HepG2 (cell line): ENCODE data around the gene EPB41L4A. TPM values are rescaled to one million over a fixed set of nuclear protein-coding genes. Genes with fewer than 3 reads are reported as not detected.

Experiments
- AGO1 ChIP-seq: fragments of 200-400 bp; formaldehyde crosslinking; IDR thresholded peaks from 2 replicates; pipeline ENCODE4 v1.6.1; 2017; ENCODE audit warnings: mild to moderate bottlenecking, low read depth, low read length, moderate library complexity; ENCODE audit not compliant: poor library complexity, severe bottlenecking
- ARHGAP35 ChIP-seq: sonication (generic); formaldehyde crosslinking; IDR thresholded peaks from 2 replicates; pipeline ENCODE4 v1.9.0; 2022; ENCODE audit warnings: mild to moderate bottlenecking, inconsistent platforms, moderate library complexity, missing genetic modification reagents, borderline replicate concordance
- ATRX ChIP-seq: sonication (generic); formaldehyde crosslinking; IDR thresholded peaks from 2 replicates; pipeline ENCODE4 v1.4.0; 2020; ENCODE audit warnings: missing genetic modification reagents, borderline replicate concordance
- CREB1 ChIP-seq, 2 experiments: fragments of 450-650 bp in 1 of 2; IDR thresholded peaks; 2 replicates each; pipeline ENCODE4 v1.6.1; 2016 to 2017; ENCODE audit warnings: control low read depth in 1 of 2, mild to moderate bottlenecking in 1 of 2, missing compliant biosample characterization in 1 of 2, missing genetic modification characterization in 1 of 2
- E2F2 ChIP-seq: sonication (generic); formaldehyde crosslinking; IDR thresholded peaks from 2 replicates; pipeline ENCODE4 v1.4.0; 2020; ENCODE audit warnings: missing genetic modification reagents, borderline replicate concordance
- HNRNPK ChIP-seq: fragments of 200-400 bp; formaldehyde crosslinking; IDR thresholded peaks from 2 replicates; pipeline ENCODE4 v1.6.1; 2018; ENCODE audit warnings: low read length, low read depth, moderate library complexity, mild to moderate bottlenecking; ENCODE audit not compliant: poor library complexity, severe bottlenecking
- PHF20 ChIP-seq: sonication (generic); formaldehyde crosslinking; IDR thresholded peaks from 2 replicates; pipeline ENCODE4 v1.5.0; 2020; ENCODE audit warnings: mild to moderate bottlenecking, missing genetic modification reagents
- SNAPC4 ChIP-seq: sonication (generic); formaldehyde crosslinking; IDR thresholded peaks from 2 replicates; pipeline ENCODE4 v1.4.0; 2020; ENCODE audit warnings: mild to moderate bottlenecking, missing genetic modification reagents
- THAP8 ChIP-seq: sonication (generic); formaldehyde crosslinking; IDR thresholded peaks from 2 replicates; pipeline ENCODE4 v1.5.1; 2020; ENCODE audit warnings: missing genetic modification reagents, mild to moderate bottlenecking, borderline replicate concordance
- TRIM24 ChIP-seq: sonication (generic); formaldehyde crosslinking; IDR thresholded peaks from 2 replicates; pipeline ENCODE4 v1.8.0; 2022; ENCODE audit warnings: mild to moderate bottlenecking, missing genetic modification reagents
- XRCC5 ChIP-seq: fragments of 200-400 bp; formaldehyde crosslinking; optimal IDR thresholded peaks from 2 replicates; pipeline ENCODE3; 2017; ENCODE audit warnings: mild to moderate bottlenecking, low read length
- ZC3H13 ChIP-seq: sonication (generic); formaldehyde crosslinking; IDR thresholded peaks from 2 replicates; pipeline ENCODE4 v1.8.1; 2023; ENCODE audit warnings: mild to moderate bottlenecking, missing genetic modification reagents, moderate library complexity
- ZNF12 ChIP-seq: sonication (generic); formaldehyde crosslinking; IDR thresholded peaks from 2 replicates; pipeline ENCODE4 v1.5.0; 2020; ENCODE audit warnings: missing genetic modification reagents
- ZNF253 ChIP-seq: sonication (generic); formaldehyde crosslinking; IDR thresholded peaks from 2 replicates; pipeline ENCODE4 v1.8.0; 2022; ENCODE audit warnings: mild to moderate bottlenecking, missing genetic modification reagents, borderline replicate concordance
- ZNF33A ChIP-seq: sonication (generic); formaldehyde crosslinking; IDR thresholded peaks from 2 replicates; pipeline ENCODE4 v1.5.1; 2020; ENCODE audit warnings: missing genetic modification reagents, mild to moderate bottlenecking, moderate library complexity, borderline replicate concordance
- ZNF430 ChIP-seq: sonication (generic); formaldehyde crosslinking; IDR thresholded peaks from 2 replicates; pipeline ENCODE4 v1.9.0; 2021; ENCODE audit warnings: mild to moderate bottlenecking, missing genetic modification reagents
- ZNF556 ChIP-seq: sonication (generic); formaldehyde crosslinking; IDR thresholded peaks from 2 replicates; pipeline ENCODE4 v1.4.0; 2020; ENCODE audit warnings: mild to moderate bottlenecking, missing genetic modification reagents, borderline replicate concordance
- ZNF567 ChIP-seq: sonication (generic); formaldehyde crosslinking; IDR thresholded peaks from 2 replicates; pipeline ENCODE4 v1.8.1; 2023; ENCODE audit warnings: mild to moderate bottlenecking, missing genetic modification reagents, borderline replicate concordance
- ZNF629 ChIP-seq: sonication (generic); formaldehyde crosslinking; conservative IDR thresholded peaks from 2 replicates; pipeline ENCODE4 v1.5.0; 2020; ENCODE audit warnings: missing genetic modification reagents
- ZNF678 ChIP-seq: sonication (generic); formaldehyde crosslinking; IDR thresholded peaks from 2 replicates; pipeline ENCODE4 v1.4.0; 2020; ENCODE audit warnings: mild to moderate bottlenecking, missing genetic modification reagents
- ZNF768 ChIP-seq: sonication (generic); formaldehyde crosslinking; IDR thresholded peaks from 2 replicates; pipeline ENCODE4 v1.4.0; 2020; ENCODE audit warnings: missing genetic modification reagents
- polyA plus RNA-seq, 8 experiments: library from polyadenylated mRNA; depleted of rRNA in 3 of 8; stranded (reverse) in 7 of 8; unstranded in 1 of 8; fragments of >200 nt; fragmentation: Illumina TruSeq in 4 of 8; extraction: Trizol in 4 of 8; gene quantifications; 2 replicates each; pipeline versions ENCODE4 v1.2.1 to v1.2.3, GENCODE V29; 2011 to 2016; ENCODE audit warnings: low read depth in 4 of 8, missing spikeins in 1 of 8, mixed read lengths in 1 of 8; ENCODE audit not compliant: insufficient read depth in 1 of 8
- total RNA-seq, 5 experiments: library from RNA; depleted of rRNA; stranded (reverse); fragments of >200 nt; fragmentation: Illumina TruSeq; extraction: Trizol; gene quantifications; 2 replicates each; pipeline ENCODE4 v1.2.3, GENCODE V29; 2016; ENCODE audit warnings: low read depth in 1 of 5

The EPB41L4A gene
- total and polyA plus RNA-seq, 2 of the 13 experiments (the other 11 are each of a cell fraction or from before 2014, with no cell fraction given), result 0.07 TPM; not detected in 1

DNA sequence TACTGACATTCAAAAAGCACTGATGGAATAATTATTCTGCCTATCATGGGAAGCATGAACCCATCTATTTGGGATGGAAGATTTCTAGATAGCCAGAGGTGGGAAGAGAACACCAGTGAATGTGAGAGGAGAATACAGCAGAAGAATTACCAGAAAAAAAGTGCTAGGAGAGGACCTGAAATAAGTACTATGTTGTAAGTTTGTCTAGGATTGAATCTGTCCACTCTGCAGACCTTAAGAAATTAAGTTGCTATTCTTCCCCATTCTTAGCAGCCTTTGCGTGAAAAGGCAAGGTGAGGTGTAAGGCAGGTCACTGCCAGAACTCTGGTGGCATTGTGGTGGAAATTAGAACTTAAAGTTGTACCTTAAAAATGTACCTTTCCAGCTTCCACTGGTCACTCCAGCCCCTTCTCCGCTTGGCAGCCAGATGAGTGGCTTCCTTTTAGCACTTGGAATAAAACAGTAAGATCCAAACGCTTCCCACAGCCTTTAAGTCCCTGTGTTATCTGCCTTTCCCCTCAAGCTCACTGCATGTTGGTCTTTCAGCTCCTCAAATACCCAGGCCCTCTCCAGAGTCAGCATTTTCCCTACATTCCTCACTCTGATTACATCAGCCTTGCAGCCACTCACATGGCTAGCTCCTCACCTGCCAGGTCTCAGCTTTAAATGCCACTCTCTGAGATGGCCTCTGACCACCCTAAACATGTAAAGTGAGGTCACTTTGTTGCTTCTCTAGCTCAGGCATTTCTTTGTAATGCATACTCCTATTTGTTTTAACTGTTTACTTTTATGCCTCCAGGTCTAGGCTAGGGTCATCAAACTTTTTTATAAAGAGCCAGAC is 253.0 kb downstream of the EPB41L4A start (continued):
- TF ChIP-seq ZNF33A (CRISPR knock-in tag), result no peak
- TF ChIP-seq ATRX (CRISPR knock-in tag), result no peak
- TF ChIP-seq ZC3H13 (CRISPR knock-in tag), result no peak
- no peak for TF ChIP-seq HNRNPK
- TF ChIP-seq PHF20, result no peak
- TF ChIP-seq ARHGAP35 (CRISPR knock-in tag), result no peak
- TF ChIP-seq CREB1 (IDR thresholded peaks at IDR 0.05), result no peak
- no peak for TF ChIP-seq CREB1 (CRISPR knock-in tag; IDR thresholded peaks at IDR 0.05)
- TF ChIP-seq AGO1, result no peak
- no peak for TF ChIP-seq ZNF768
- no peak for TF ChIP-seq ZNF629
- TF ChIP-seq ZNF253, result no peak
- no peak for TF ChIP-seq ZNF430 (CRISPR knock-in tag)
- TF ChIP-seq XRCC5, result no peak
- TF ChIP-seq THAP8 (CRISPR knock-in tag), result no peak
- no peak for TF ChIP-seq E2F2 (CRISPR knock-in tag)
- TF ChIP-seq SNAPC4, result no peak
- TF ChIP-seq ZNF12 (CRISPR knock-in tag), result no peak
- no peak for TF ChIP-seq ZNF678 (CRISPR knock-in tag)
- no peak for TF ChIP-seq ZNF567 (CRISPR knock-in tag)
- TF ChIP-seq ZNF556, result no peak
- TF ChIP-seq TRIM24, result no peak
